Ishikawa (cell line): ENCODE measurements around the gene VWF.

Source experiments
- CEBPB ChIP-seq: IDR thresholded peaks from 2 replicates; pipeline ENCODE4 v1.6.1; 2012
- EGR1 ChIP-seq: IDR thresholded peaks from 2 replicates; pipeline ENCODE4 v1.6.1; 2012
- EP300 ChIP-seq: IDR thresholded peaks from 2 replicates; pipeline ENCODE4 v1.6.1; 2012; ENCODE audit warnings: borderline replicate concordance
- FOXM1 ChIP-seq: IDR thresholded peaks from 2 replicates; pipeline ENCODE4 v1.6.1; 2012; ENCODE audit warnings: low read depth, borderline replicate concordance
- RAD21 ChIP-seq: IDR thresholded peaks from 2 replicates; pipeline ENCODE4 v1.6.1; 2012; ENCODE audit warnings: low read depth
- REST ChIP-seq: IDR thresholded peaks from 2 replicates; pipeline ENCODE4 v1.6.1; 2012; ENCODE audit warnings: low read depth, mild to moderate bottlenecking
- TAF1 ChIP-seq: IDR thresholded peaks from 2 replicates; pipeline ENCODE4 v1.6.1; 2012; ENCODE audit warnings: low read depth, mild to moderate bottlenecking
- TCF12 ChIP-seq: IDR thresholded peaks from 2 replicates; pipeline ENCODE4 v1.6.1; 2012; ENCODE audit warnings: low read depth
- TEAD4 ChIP-seq: IDR thresholded peaks from 2 replicates; pipeline ENCODE4 v1.6.1; 2012
- USF1 ChIP-seq: IDR thresholded peaks from 2 replicates; pipeline ENCODE4 v1.6.1; 2012
- ZBTB7A ChIP-seq: IDR thresholded peaks from 2 replicates; pipeline ENCODE4 v1.6.1; 2012; ENCODE audit warnings: low read depth

- TF ChIP-seq EGR1, result no peak
- TF ChIP-seq CEBPB, result no peak
- no peak for TF ChIP-seq RAD21
- no peak for TF ChIP-seq TAF1
- TF ChIP-seq EP300, result no peak
- TF ChIP-seq ZBTB7A, result no peak
- no peak for TF ChIP-seq TCF12
- no peak for TF ChIP-seq USF1
- TF ChIP-seq FOXM1, result no peak
- TF ChIP-seq TEAD4, result no peak
- TF ChIP-seq REST, result no peak
Measured at GRCh38 chr12:6068227-6068626, 56.2 kb downstream of the VWF start.
